ENCODE measurements around the gene ITPRID2.
A peak's percentile ranks its signal among the peaks of the same experiment; 100 is the strongest.

Gene ITPRID2

DNA sequence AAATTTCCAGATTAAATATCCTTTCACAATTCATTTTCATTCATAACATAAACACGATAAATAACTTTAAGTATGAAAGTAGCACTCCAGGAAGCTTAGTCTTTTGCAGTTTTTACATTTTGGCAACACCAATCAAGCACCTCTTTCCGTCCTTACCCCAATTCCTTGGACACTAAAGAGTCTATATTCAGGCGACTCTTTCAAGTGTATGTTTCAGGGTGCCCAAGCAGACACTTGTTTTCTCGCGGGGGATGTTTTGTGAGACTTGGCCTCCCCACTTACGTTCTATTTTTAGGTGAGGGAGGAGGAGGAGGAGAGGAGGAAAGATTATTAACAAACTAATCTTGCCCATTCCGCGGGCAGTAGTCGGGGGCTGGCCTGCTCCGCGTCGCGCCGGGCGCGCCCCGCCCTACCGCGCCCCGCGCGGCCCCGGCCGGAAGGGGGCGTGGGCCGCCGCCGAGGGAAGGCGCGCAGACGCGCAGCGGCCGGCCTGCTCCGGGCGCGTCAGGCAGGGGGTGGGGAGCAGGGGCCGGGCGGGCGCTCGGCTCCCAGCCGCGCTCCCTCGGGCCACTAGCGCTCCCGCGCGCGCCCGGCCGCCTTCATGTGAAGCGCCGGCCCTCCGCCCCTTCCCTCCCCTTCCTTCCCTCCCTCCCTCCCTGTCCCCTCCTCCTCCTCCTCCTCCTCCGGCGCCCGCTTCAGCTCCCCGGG is at the start of gene ITPRID2:
ITPRID2 (plus strand) TSS at position 473 of the 708 bp plus-strand sequence. CDS start 337 bp downstream, outside the sequence.
- no peaks in the 10 kb centered on the region for H3K27me3 Mint-ChIP-seq (ENCODE audit: low read depth)
- peaks cover 17% of the 10 kb centered on the region for H3K36me3 Mint-ChIP-seq (ENCODE audit: low read depth)
- H3K4me3 Mint-ChIP-seq = peak within 1 kb of the TSS; percentile 95 to 98 (median 97)
- peaks cover 39% of the 10 kb centered on the region for H3K4me1 Mint-ChIP-seq
- TF ChIP-seq, protein P1, sequence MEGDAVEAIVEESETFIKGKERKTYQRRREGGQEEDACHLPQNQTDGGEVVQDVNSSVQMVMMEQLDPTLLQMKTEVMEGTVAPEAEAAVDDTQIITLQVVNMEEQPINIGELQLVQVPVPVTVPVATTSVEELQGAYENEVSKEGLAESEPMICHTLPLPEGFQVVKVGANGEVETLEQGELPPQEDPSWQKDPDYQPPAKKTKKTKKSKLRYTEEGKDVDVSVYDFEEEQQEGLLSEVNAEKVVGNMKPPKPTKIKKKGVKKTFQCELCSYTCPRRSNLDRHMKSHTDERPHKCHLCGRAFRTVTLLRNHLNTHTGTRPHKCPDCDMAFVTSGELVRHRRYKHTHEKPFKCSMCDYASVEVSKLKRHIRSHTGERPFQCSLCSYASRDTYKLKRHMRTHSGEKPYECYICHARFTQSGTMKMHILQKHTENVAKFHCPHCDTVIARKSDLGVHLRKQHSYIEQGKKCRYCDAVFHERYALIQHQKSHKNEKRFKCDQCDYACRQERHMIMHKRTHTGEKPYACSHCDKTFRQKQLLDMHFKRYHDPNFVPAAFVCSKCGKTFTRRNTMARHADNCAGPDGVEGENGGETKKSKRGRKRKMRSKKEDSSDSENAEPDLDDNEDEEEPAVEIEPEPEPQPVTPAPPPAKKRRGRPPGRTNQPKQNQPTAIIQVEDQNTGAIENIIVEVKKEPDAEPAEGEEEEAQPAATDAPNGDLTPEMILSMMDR (IDR thresholded peaks at IDR 0.05; ENCODE audit: unreplicated experiment in 3 of 3) = no peak
- no peaks in the 10 kb centered on the region for H3K9me3 Mint-ChIP-seq
- peak within 1 kb of the TSS; percentile 92 to 98 (median 97) for H3K27ac Mint-ChIP-seq

DNA sequence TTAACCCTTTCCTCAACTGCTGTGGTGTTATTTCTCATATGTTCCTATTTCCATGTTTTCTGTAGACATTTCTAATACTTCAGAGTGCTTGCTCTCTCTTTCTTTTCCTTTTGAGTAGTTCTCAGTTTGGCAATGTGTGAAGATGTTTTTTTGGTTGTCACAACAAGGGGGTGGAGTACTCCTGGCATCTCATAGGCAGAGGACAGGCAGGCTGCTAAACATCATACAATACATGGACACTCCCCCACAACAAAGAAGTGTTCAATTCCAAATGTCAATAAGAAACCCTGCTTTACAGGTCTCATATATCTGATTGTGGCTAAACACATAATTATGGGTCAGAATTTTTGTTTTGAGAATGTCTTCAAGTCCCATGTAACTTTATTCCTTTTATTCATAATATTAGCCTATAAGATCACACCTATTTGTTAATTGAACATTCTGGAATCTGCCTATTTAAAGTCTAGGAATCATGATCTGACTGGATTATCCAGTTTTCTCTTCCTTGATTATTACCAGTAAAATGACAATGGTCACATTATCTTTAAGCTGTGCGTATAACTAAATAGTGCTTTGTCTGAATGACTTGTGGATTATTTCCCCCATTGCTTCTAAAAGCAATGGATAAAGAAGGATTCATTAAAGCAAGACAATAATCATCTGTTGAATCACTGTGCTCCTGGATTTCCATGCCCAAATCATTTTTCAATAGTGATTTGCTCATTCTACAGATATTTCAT is 46.8 kb upstream of the ITPRID2 start:
- TF ChIP-seq, protein P1 (IDR thresholded peaks at IDR 0.05; ENCODE audit: unreplicated experiment in 3 of 3) = no peak
- Mint-ChIP-seq H3K4me1 (peaks cover 16% of the 10 kb centered on the region), H3K27ac (no peak overlapping the region), H3K9me3 (no peaks in the 10 kb centered on the region), H3K27me3 (ENCODE audit: low read depth) (no peaks in the 10 kb centered on the region), H3K4me3 (no peak overlapping the region), H3K36me3 (ENCODE audit: low read depth) (no peaks in the 10 kb centered on the region)

DNA sequence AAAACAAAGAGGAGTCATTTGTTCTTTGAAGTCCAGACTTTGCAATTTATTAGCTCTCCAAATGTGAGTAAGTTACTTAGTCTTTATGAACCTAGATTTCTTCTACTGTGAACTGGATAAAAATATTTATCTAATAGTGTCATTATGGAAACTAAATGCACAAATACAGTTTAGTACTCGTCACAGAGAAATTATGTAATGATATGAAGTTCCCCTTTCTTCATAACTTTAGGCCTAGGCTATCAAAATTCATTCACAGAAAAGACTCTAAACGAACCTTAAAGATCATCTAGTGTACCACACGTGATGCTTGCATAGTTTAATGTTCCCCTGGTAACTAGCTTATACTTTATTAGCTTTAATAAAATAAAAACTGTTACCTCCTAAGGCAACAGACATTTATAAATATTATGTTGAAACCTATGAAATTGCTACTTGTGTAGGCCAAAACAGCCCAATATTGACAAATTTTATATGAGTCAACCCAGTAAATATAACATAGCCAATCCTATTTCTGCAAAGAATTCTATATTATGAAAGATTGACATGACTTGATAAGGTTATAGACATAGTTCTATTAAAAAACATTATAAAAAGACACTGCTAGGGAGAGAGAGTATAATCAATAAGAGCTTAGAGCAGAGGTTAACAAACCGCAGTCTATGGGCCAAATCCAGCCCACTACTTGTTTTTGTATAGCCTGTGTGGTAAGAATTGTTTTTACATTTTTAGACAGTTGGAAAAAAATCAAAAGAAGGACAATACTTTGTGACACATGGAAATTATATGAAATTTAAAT is 44.9 kb upstream of the ITPRID2 start:
- no peaks in the 10 kb centered on the region for H3K27me3 Mint-ChIP-seq (ENCODE audit: low read depth)
- no peak overlapping the region for H3K4me3 Mint-ChIP-seq

DNA sequence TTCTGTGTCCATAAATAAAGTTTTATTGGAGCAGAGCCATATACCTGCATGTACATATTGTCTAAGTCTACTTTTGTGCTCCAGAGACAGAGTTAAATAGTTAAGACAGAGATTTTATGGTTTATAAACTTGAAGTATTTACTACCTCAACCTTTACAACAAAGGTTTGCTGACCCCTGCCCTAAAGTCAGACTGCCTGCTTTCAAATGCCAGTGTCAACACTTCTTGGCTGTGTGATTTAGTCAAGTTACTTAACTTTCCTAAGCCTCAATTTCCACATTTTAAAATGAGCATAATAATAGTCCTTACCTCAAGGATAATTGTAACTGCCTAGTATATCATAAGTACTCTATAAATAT is 44.4 kb upstream of the ITPRID2 start:
- no peaks in the 10 kb centered on the region for H3K36me3 Mint-ChIP-seq (ENCODE audit: low read depth)
- no peaks in the 10 kb centered on the region for H3K27me3 Mint-ChIP-seq (ENCODE audit: low read depth)
- H3K4me1 Mint-ChIP-seq = peaks cover 27% of the 10 kb centered on the region
- H3K27ac Mint-ChIP-seq = peak overlapping the region in 1 of 3 experiments; percentile 65
- TF ChIP-seq, protein P1 (IDR thresholded peaks at IDR 0.05; ENCODE audit: unreplicated experiment in 3 of 3) = no peak
- no peaks in the 10 kb centered on the region for H3K9me3 Mint-ChIP-seq
- no peak overlapping the region for H3K4me3 Mint-ChIP-seq

More for the DNA sequence above, 44.9 kb upstream of the ITPRID2 start:
- Mint-ChIP-seq H3K36me3 (ENCODE audit: low read depth) (no peaks in the 10 kb centered on the region), H3K9me3 (no peaks in the 10 kb centered on the region), H3K4me1 (peaks cover 26% of the 10 kb centered on the region), H3K27ac (peak overlapping the region in 1 of 3 experiments; percentile 65)
- TF ChIP-seq, protein P1 (IDR thresholded peaks at IDR 0.05; ENCODE audit: unreplicated experiment in 3 of 3) = no peak

DNA sequence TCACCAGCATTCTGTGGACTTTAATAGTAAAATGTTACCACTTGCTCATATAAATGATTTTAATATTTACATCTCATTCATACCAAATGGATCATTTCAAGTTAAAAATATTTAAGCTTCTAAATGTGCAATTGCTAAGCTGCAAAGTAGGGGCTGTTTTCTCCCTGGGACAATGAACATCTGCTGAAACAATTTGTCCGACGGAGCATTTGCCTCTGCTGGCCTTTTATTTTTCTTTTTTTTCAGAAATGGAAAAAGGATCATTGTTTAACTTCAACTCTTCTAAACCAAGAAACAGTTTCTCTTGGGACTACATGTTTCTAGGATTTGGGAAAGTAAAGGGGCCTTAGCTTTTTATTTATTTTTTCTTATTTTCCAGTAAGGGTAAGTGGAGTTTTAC is 43.8 kb upstream of the ITPRID2 start:
- Mint-ChIP-seq H3K36me3 (ENCODE audit: low read depth) (no peaks in the 10 kb centered on the region), H3K27me3 (ENCODE audit: low read depth) (no peaks in the 10 kb centered on the region), H3K4me1 (peaks cover 27% of the 10 kb centered on the region), H3K9me3 (no peaks in the 10 kb centered on the region), H3K4me3 (no peak overlapping the region), H3K27ac (peak overlapping the region; percentile 73 to 86 (median 75))
- TF ChIP-seq, protein P1 (IDR thresholded peaks at IDR 0.05; ENCODE audit: unreplicated experiment in 3 of 3) = no peak

Measured in nephron (organoid).